ENCODE data around the gene EEF2K.
"Not testable (repeated sequence)": the region's sequence is repeated elsewhere in the genome, so short reads cannot be mapped to it uniquely, and the experiment has no call there.

Gene EEF2K

GRCh38 chr16:22213801-22214200 lies 7.7 kb downstream of the EEF2K start:
- DNase-seq: no peak

GRCh38 chr16:22214402-22214801 lies 8.3 kb downstream of the EEF2K start:
- no peak for DNase-seq

- DNase-seq: no peak
Observed at GRCh38 chr16:22214889-22215288, 8.8 kb downstream of the EEF2K start.

GRCh38 chr16:22216191-22216831 lies 10.2 kb downstream of the EEF2K start:
- no peak for DNase-seq

- not testable (repeated sequence) for DNase-seq
Observed at GRCh38 chr16:22216832-22217225, 10.8 kb downstream of the EEF2K start.

- no peak for DNase-seq
Observed at GRCh38 chr16:22217890-22218730, 12.0 kb downstream of the EEF2K start.

GRCh38 chr16:22219389-22220068 lies 13.5 kb downstream of the EEF2K start:
- DNase-seq: no peak

- DNase-seq: no peak
Observed at GRCh38 chr16:22220069-22220440, 14.0 kb downstream of the EEF2K start.

- DNase-seq: no peak
Observed at GRCh38 chr16:22220714-22221113, 14.6 kb downstream of the EEF2K start.

- DNase-seq: no peak
Observed at GRCh38 chr16:22222006-22222405, 15.9 kb downstream of the EEF2K start.

- no peak for DNase-seq
Observed at GRCh38 chr16:22222998-22223397, 16.9 kb downstream of the EEF2K start.

- no peak for DNase-seq
Observed at GRCh38 chr16:22225060-22225459, 19.0 kb downstream of the EEF2K start.

- no peak for DNase-seq
Observed at GRCh38 chr16:22229889-22230288, 23.8 kb downstream of the EEF2K start.

- DNase-seq: no peak
Observed at GRCh38 chr16:22232277-22233036, 26.4 kb downstream of the EEF2K start.

- DNase-seq: no peak
Observed at GRCh38 chr16:22233037-22233372, 26.9 kb downstream of the EEF2K start.

GRCh38 chr16:22235839-22236745 lies 30.0 kb downstream of the EEF2K start:
- DNase-seq: no peak

- DNase-seq: no peak
Observed at GRCh38 chr16:22239131-22239805, 33.2 kb downstream of the EEF2K start.

- no peak for DNase-seq
Observed at GRCh38 chr16:22240023-22240710, 34.1 kb downstream of the EEF2K start.

GRCh38 chr16:22250522-22250921 lies 44.4 kb downstream of the EEF2K start:
- DNase-seq: no peak

- DNase-seq: no peak
Observed at GRCh38 chr16:22252317-22252716, 46.2 kb downstream of the EEF2K start.

GRCh38 chr16:22253272-22253671 lies 47.2 kb downstream of the EEF2K start:
- DNase-seq: no peak

Measured in CD4-positive, alpha-beta T cell treated with Interleukin-21 for 1 hour (primary cell).